ENCODE data around the gene FASN.
A peak's percentile ranks its signal among the peaks of the same experiment; 100 is the strongest.

The FASN gene

GRCh38 chr17:82058855-82059249 is 39.2 kb downstream of the FASN start:
- Histone ChIP-seq H3K23ac (ENCODE audit: low read depth, low read length, poor library complexity) (peak overlapping the region; percentile 55), H3K9me3 (replicated peaks in 1 of 2; ENCODE audit: control insufficient read depth in 2 of 2, insufficient read depth in 1 of 2, low read depth in 1 of 2, low read length in 2 of 2) (no peaks in the 10 kb centered on the region), H2BK15ac (ENCODE audit: low read length) (no peak overlapping the region)

GRCh38 chr17:82058230-82058854 is 39.7 kb downstream of the FASN start:
- Histone ChIP-seq H3K4me2 (ENCODE audit: insufficient read depth, low read length, poor library complexity, severe bottlenecking) (no peak overlapping the region), H3K4me1 (ENCODE audit: control insufficient read depth in 2 of 2, insufficient read depth in 1 of 2, low read depth in 1 of 2, low read length in 2 of 2) (no peaks in the 10 kb centered on the region), H3K27me3 (ENCODE audit: control insufficient read depth in 3 of 3, insufficient read depth in 3 of 3, low read depth in 1 of 3, low read length in 3 of 3) (no peaks in the 10 kb centered on the region), H3K27ac (replicated peaks; ENCODE audit: low read length) (no peak overlapping the region), H2AK5ac (ENCODE audit: low read depth, low read length) (no peak overlapping the region), H2BK15ac (ENCODE audit: low read length) (no peak overlapping the region), H2BK120ac (ENCODE audit: low read depth, low read length) (no peak overlapping the region), H3K18ac (ENCODE audit: low read length) (no peak overlapping the region), H2BK12ac (ENCODE audit: low read length) (peak overlapping the region; percentile 22), H2AFZ (ENCODE audit: low read length) (no peak overlapping the region), H3K9me3 (replicated peaks in 1 of 2; ENCODE audit: control insufficient read depth in 2 of 2, insufficient read depth in 1 of 2, low read depth in 1 of 2, low read length in 2 of 2) (no peaks in the 10 kb centered on the region), H2BK5ac (ENCODE audit: low read length) (no peak overlapping the region), H3K9ac (ENCODE audit: low read depth, low read length, poor library complexity) (no peak overlapping the region), H3K4me3 (ENCODE audit: low read length in 2 of 2) (no peak overlapping the region), H3K14ac (ENCODE audit: low read length) (no peak overlapping the region), H3K23ac (ENCODE audit: low read depth, low read length, poor library complexity) (peak overlapping the region; percentile 55), H3K79me1 (ENCODE audit: low read depth, low read length) (peaks cover 8% of the 10 kb centered on the region), H4K8ac (ENCODE audit: low read depth, low read length) (no peak overlapping the region), H3K36me3 (replicated peaks in 1 of 2; ENCODE audit: control insufficient read depth in 2 of 2, insufficient read depth in 2 of 2, low read length in 2 of 2) (peaks cover 70 to 98% of the 10 kb centered on the region in 2 donors), H3K4ac (ENCODE audit: low read length) (no peak overlapping the region), H4K91ac (ENCODE audit: low read depth, low read length, poor library complexity) (no peak overlapping the region)
- no CpG with 5 or more reads among the region's 17 CpGs for WGBS, 2 donors (ENCODE audit: extremely low coverage in 2 of 2, insufficient read length in 2 of 2, insufficient replicate concordance in 1 of 2)
- DNase-seq (ENCODE audit: low spot score), result no peak

More at GRCh38 chr17:82058855-82059249, 39.2 kb downstream of the FASN start:
- Histone ChIP-seq H3K14ac (ENCODE audit: low read length) (no peak overlapping the region), H2BK12ac (ENCODE audit: low read length) (peak overlapping the region; percentile 22), H3K79me1 (ENCODE audit: low read depth, low read length) (peaks cover 8% of the 10 kb centered on the region), H3K4me2 (ENCODE audit: insufficient read depth, low read length, poor library complexity, severe bottlenecking) (no peak overlapping the region), H3K27me3 (ENCODE audit: control insufficient read depth in 3 of 3, insufficient read depth in 3 of 3, low read depth in 1 of 3, low read length in 3 of 3) (no peaks in the 10 kb centered on the region), H2BK120ac (ENCODE audit: low read depth, low read length) (no peak overlapping the region), H3K18ac (ENCODE audit: low read length) (no peak overlapping the region), H4K8ac (ENCODE audit: low read depth, low read length) (no peak overlapping the region), H3K9ac (ENCODE audit: low read depth, low read length, poor library complexity) (no peak overlapping the region), H3K4me1 (ENCODE audit: control insufficient read depth in 2 of 2, insufficient read depth in 1 of 2, low read depth in 1 of 2, low read length in 2 of 2) (no peaks in the 10 kb centered on the region), H2BK5ac (ENCODE audit: low read length) (no peak overlapping the region), H3K4me3 (ENCODE audit: low read length in 2 of 2) (peak overlapping the region in 1 of 2 donors; percentile 22), H2AK5ac (ENCODE audit: low read depth, low read length) (no peak overlapping the region), H3K4ac (ENCODE audit: low read length) (no peak overlapping the region), H3K27ac (replicated peaks; ENCODE audit: low read length) (no peak overlapping the region), H2AFZ (ENCODE audit: low read length) (no peak overlapping the region), H3K36me3 (replicated peaks in 1 of 2; ENCODE audit: control insufficient read depth in 2 of 2, insufficient read depth in 2 of 2, low read length in 2 of 2) (peaks cover 72 to 98% of the 10 kb centered on the region in 2 donors), H4K91ac (ENCODE audit: low read depth, low read length, poor library complexity) (no peak overlapping the region)
- DNase-seq (ENCODE audit: low spot score), result no peak
- no CpG with 5 or more reads among the region's 10 CpGs for WGBS, 2 donors (ENCODE audit: extremely low coverage in 2 of 2, insufficient read length in 2 of 2, insufficient replicate concordance in 1 of 2)

GRCh38 chr17:82056729-82057621 is 41.1 kb downstream of the FASN start:
- H3K4me3 ChIP-seq (ENCODE audit: low read length in 2 of 2), result no peak overlapping the region
- H3K4me2 ChIP-seq (ENCODE audit: insufficient read depth, low read length, poor library complexity, severe bottlenecking), result no peak overlapping the region
- no peak overlapping the region for H2BK5ac ChIP-seq (ENCODE audit: low read length)
- H3K27me3 ChIP-seq (ENCODE audit: control insufficient read depth in 3 of 3, insufficient read depth in 3 of 3, low read depth in 1 of 3, low read length in 3 of 3), result no peaks in the 10 kb centered on the region
- H2BK120ac ChIP-seq (ENCODE audit: low read depth, low read length), result no peak overlapping the region
- H3K79me1 ChIP-seq (ENCODE audit: low read depth, low read length), result peaks cover 14% of the 10 kb centered on the region
- no peak overlapping the region for H2AFZ ChIP-seq (ENCODE audit: low read length)
- peak overlapping the region; percentile 30 for H3K9ac ChIP-seq (ENCODE audit: low read depth, low read length, poor library complexity)
- no peak overlapping the region for H2AK5ac ChIP-seq (ENCODE audit: low read depth, low read length)
- peaks cover 3% of the 10 kb centered on the region in 2 donors for H3K4me1 ChIP-seq (ENCODE audit: control insufficient read depth in 2 of 2, insufficient read depth in 1 of 2, low read depth in 1 of 2, low read length in 2 of 2)
- peak overlapping the region; percentile 96 for H4K8ac ChIP-seq (ENCODE audit: low read depth, low read length)
- H4K91ac ChIP-seq (ENCODE audit: low read depth, low read length, poor library complexity), result no peak overlapping the region
- H2BK12ac ChIP-seq (ENCODE audit: low read length), result no peak overlapping the region
- H3K9me3 ChIP-seq (replicated peaks in 1 of 2; ENCODE audit: control insufficient read depth in 2 of 2, insufficient read depth in 1 of 2, low read depth in 1 of 2, low read length in 2 of 2), result no peaks in the 10 kb centered on the region
- H3K27ac ChIP-seq (replicated peaks; ENCODE audit: low read length), result no peak overlapping the region
- H3K14ac ChIP-seq (ENCODE audit: low read length), result no peak overlapping the region
- DNase-seq (ENCODE audit: low spot score), result no peak
- H3K36me3 ChIP-seq (replicated peaks in 1 of 2; ENCODE audit: control insufficient read depth in 2 of 2, insufficient read depth in 2 of 2, low read length in 2 of 2), result peaks cover 64 to 87% of the 10 kb centered on the region in 2 donors
- H3K23ac ChIP-seq (ENCODE audit: low read depth, low read length, poor library complexity), result peak overlapping the region; percentile 44
- no peak overlapping the region for H2BK15ac ChIP-seq (ENCODE audit: low read length)
- H3K18ac ChIP-seq (ENCODE audit: low read length), result no peak overlapping the region
- H3K4ac ChIP-seq (ENCODE audit: low read length), result no peak overlapping the region
- WGBS, 2 donors (ENCODE audit: extremely low coverage in 2 of 2, insufficient read length in 2 of 2, insufficient replicate concordance in 1 of 2), result no CpG with 5 or more reads among the region's 29 CpGs

Measured in neuronal stem cell (in vitro differentiated cells).